Measurements from ENCODE around the gene CCDC154.
"Not testable (repeated sequence)": the region's sequence is repeated elsewhere in the genome, so short reads cannot be mapped to it uniquely, and the experiment has no call there.

CCDC154 gene

GRCh38 chr16:1454561-1454960 is 10.2 kb upstream of the CCDC154 start:
- no peak for DNase-seq (ENCODE audit: low read depth)

DNA sequence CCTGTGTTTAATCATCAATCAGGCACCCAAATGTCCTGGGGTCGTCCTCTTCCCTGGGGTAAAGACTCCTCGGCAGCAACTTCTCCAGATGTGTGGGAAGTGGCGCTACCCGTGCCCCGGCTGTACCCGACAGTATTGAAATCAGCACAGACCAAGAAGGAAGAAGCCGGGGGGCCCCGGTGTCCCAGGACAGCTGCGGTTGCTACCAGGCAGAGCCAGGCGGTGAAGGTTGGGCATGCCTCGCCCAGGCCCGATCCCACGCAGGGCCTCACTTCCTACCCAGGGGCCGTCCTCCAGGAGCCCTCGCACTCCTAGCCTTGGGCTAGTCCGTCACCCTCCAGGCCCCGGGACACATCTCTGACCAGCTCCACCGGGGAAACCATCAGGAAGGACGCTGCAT is 9.0 kb upstream of the CCDC154 start:
- DNase-seq (ENCODE audit: low read depth), result no peak

- no peak for DNase-seq (ENCODE audit: low read depth)
Observed at GRCh38 chr16:1452530-1452929, 8.2 kb upstream of the CCDC154 start.

GRCh38 chr16:1451702-1452392 is 7.5 kb upstream of the CCDC154 start:
- DNase-seq (ENCODE audit: low read depth), result no peak

DNA sequence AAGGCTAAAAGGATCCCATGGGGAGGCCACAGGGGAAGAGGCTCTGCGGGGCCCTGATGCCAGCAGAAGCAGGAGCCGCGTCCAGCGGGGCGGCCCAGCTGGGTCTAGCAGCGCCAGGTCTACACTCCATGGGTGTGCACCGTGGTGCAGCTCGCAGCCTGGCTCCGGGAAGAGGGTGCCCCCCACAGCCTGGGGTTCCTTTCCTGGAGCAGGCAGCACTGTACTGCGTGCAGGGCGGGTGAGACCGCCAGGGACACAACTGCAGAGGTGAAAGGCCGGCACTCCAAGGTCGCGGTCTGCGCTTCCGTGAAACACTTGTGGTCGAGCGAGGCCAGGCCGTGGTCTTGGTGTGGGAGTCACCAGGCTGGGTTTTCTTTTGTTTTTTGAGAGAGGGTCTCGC is 6.5 kb upstream of the CCDC154 start:
- DNase-seq (ENCODE audit: low read depth), result no peak

- no peak for DNase-seq (ENCODE audit: low read depth)
Observed at GRCh38 chr16:1450218-1450617, 5.9 kb upstream of the CCDC154 start.

- DNase-seq (ENCODE audit: low read depth), result no peak
Observed at GRCh38 chr16:1449201-1449788, 4.9 kb upstream of the CCDC154 start.

- DNase-seq (ENCODE audit: low read depth), result no peak
Observed at GRCh38 chr16:1448536-1449116, 4.3 kb upstream of the CCDC154 start.

DNA sequence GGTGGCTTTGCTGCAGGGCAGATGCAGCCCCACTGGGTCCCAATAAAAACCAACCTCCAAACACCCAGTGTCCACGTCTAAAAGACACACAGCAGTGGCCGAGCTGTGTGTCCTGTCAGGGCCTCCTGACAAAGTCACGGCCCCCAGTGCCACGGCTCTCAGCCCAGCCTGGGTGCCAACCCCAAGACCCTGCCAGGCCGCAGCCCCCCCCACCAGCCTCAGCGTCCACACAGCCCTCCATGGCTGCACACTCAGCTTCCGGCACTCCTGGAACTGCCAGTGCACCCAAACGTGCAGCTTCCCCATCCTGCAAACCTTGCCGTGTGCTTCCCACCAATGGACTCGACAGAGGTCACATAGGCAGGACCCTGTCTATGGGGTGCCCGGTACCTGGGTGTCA is 3.6 kb upstream of the CCDC154 start:
- DNase-seq (ENCODE audit: low read depth), result no peak

GRCh38 chr16:1446296-1447080 is 2.1 kb upstream of the CCDC154 start:
- no peak for DNase-seq (ENCODE audit: low read depth)

- DNase-seq (ENCODE audit: low read depth), result no peak
Observed at GRCh38 chr16:1445518-1446203, 1.3 kb upstream of the CCDC154 start.

GRCh38 chr16:1444730-1445517 is 568 bp upstream of the CCDC154 start:
- no peak for DNase-seq (ENCODE audit: low read depth)

GRCh38 chr16:1443403-1443973 is 868 bp downstream of the CCDC154 start:
- DNase-seq (ENCODE audit: low read depth), result no peak

DNA sequence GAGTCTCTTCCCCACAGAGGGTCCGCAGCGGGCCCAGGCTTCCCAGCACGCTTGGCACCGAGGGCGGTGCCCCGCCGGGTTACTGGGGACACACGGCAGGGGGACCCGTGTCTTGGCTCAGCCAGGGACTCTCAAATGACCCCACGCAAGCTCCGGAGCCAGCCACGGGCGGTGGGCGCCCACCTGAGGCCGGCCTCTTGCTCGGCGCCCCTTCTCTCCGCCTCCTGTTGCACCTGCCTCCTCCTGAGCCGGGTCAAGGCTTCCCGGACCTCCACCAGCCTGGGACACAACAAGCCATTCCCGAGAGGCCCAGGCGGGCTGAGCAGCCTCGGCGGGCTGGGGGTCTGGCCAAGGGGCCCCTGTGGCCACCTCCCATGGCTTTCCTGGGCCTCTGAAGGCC is 1.7 kb downstream of the CCDC154 start:
- DNase-seq (ENCODE audit: low read depth), result no peak

GRCh38 chr16:1441391-1441829 is 2.9 kb downstream of the CCDC154 start:
- no peak for DNase-seq (ENCODE audit: low read depth)

- DNase-seq (ENCODE audit: low read depth), result not testable (repeated sequence)
Observed at GRCh38 chr16:1439699-1440074, 4.7 kb downstream of the CCDC154 start.

DNA sequence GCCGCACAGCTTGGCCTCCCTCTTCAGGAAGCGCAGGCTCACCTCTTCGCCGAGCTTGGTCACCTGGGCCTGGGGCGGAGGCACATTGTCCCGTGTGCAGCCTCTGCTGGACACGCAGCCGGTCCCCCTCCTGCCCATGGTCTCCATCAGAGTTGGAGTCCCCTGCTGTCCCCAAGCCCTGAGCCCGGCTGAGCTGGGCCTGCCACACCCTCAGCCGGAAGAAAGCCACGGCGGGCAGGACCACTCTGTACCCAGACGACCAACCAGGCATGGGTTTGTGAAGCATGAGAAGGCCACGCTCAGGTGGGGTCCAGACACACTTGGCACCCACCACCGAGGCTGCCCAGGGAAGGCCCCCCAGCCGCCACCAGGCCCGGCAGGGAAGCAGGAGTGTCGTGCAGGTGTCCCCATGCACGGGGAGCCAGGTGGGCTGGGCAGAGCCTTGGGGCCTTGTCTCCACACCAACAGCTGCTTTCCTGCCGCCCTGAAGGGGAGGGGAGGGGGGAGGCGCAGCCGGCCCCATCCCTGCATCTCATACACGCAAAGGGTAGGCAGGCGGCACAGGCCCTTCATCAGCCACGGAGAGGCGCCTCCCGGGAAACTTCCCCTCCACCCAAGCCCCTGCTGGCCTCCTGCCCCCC is 5.2 kb downstream of the CCDC154 start:
- DNase-seq (ENCODE audit: low read depth), result no peak

DNA sequence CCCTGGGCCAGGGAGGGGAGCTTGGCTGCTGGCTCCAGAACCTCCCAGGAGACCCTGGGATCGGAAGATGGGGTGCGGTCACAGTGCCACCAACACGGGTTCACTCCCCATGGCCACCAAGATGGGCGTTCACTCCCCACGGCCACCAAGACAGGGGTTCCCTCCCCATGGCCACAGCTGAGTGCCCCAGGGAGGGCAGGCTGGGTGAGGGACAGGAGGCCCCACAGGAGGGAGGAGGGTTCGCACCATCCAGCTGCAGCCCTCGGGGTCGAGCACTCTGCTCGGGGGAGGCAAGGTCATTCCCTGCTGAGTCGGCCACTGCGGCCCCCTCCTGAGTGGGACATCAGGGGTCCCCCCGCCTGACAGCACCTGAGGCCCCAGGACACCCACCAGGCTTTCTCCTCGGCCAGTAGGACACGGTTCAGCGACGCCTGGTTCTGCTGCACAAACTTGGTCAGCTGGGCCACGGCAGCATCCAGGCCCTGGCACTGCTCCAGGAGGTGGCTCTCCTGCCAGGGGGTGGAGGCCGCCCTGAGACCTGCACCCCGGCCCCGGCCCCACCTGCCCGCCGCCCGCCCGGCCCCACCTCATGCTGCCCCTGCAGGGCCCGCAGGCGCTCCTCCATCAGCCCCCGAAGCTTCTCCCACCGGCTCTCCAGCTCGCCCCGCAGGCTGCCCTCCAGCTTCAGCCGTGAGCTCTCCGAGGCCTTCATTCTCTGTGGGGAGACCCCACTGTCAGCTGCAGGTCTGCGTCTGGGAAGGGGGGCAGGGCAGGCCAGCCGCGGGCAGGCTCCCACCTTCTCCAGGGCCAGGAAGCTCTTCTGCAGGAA is 5.9 kb downstream of the CCDC154 start:
- no peak for DNase-seq (ENCODE audit: low read depth)

GRCh38 chr16:1437606-1438005 is 6.8 kb downstream of the CCDC154 start:
- no peak for DNase-seq (ENCODE audit: low read depth)

Data from iris pigment epithelial cell (primary cell).